ENCODE data around the gene ANTKMT.

GRCh38 chr16:680625-680945 lies 40.4 kb upstream of the ANTKMT start:
- TF ChIP-seq POLR2A (IDR thresholded peaks at IDR 0.05): no peak
- no peak for TF ChIP-seq CTCF (IDR thresholded peaks at IDR 0.05)
- no peak for TF ChIP-seq POLR2AphosphoS5 (IDR thresholded peaks at IDR 0.05)
- no peak for TF ChIP-seq EP300 (IDR thresholded peaks at IDR 0.05)

Data from sigmoid colon (tissue), 4 donors.